Muscle layer of duodenum (tissue), 2 donors: ENCODE data around the gene PIEZO2.

ENCODE experiments used
- H3K27ac ChIP-seq: one replicate; pipeline ENCODE4 v1.7.0; 2013; ENCODE audit warnings: mild to moderate bottlenecking, low read length
- H3K27me3 ChIP-seq: one replicate; pipeline ENCODE4 v1.7.0; 2013; ENCODE audit warnings: low read depth, mild to moderate bottlenecking, control low read depth, low read length
- H3K36me3 ChIP-seq, 2 donors: one replicate each; pipeline ENCODE4 v1.7.0; 2013; ENCODE audit warnings: low read length in 2 of 2, control low read depth in 1 of 2, mild to moderate bottlenecking in 1 of 2; ENCODE audit not compliant: insufficient read depth in 2 of 2, control insufficient read depth in 1 of 2
- H3K4me1 ChIP-seq, 2 donors: one replicate each; pipeline ENCODE4 v1.7.0; 2013; ENCODE audit warnings: low read length in 2 of 2, mild to moderate bottlenecking in 2 of 2, control low read depth in 1 of 2, moderate library complexity in 1 of 2; ENCODE audit not compliant: insufficient read depth in 2 of 2, control insufficient read depth in 1 of 2
- H3K4me3 ChIP-seq, 2 donors: one replicate each; pipeline ENCODE4 v1.7.0; 2013; ENCODE audit warnings: low read length in 2 of 2, low read depth in 1 of 2, mild to moderate bottlenecking in 1 of 2
- H3K9me3 ChIP-seq, 2 donors: one replicate each; pipeline ENCODE4 v1.7.0; 2013; ENCODE audit warnings: low read length in 2 of 2, control low read depth in 1 of 2, mild to moderate bottlenecking in 1 of 2; ENCODE audit not compliant: control insufficient read depth in 1 of 2
- donor health status: healthy.

PIEZO2 gene

DNA sequence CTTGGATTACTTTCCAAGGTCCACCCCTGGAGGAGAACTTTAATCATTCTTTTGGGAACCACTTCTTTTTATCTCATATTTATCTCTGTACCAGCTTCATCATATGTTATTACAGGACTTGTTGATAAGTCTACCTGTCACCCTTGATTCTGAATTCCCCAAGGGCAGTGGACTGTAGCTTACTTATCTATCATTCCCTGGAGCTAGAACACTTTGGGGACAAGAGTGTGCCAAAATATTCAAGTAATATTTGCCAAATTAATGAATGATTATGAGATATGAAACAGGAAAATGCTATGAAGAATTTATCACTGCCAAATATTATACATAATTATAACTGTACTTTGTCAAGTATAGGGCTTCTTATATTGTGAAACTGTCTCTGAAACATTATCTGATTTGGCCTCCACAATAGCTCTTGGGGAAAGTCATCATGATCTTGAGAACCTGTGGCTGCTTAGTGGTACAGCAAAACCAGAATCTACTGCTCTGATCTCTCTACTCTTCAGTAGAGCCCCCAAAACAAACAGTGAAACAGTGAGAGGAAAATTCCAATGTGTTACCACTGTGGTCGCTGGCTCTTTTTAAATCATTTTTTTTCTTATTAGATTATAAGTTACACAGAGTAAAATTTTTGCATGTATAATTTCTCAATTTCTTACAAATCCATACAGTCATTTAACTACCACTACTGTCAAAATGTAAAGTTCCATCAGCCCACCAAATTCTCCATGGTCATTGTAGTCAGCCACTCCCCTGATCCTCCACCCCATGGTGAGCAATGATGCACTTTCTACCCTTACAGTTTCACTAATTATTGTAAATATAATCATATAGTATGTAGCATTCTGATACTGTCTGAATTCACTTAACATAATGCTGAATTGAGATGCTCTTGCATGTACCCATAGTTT lies 197.5 kb downstream of the PIEZO2 start:
- Histone ChIP-seq H3K36me3 (no peaks in the 10 kb centered on the region), H3K27me3 (no peaks in the 10 kb centered on the region), H3K9me3 (no peaks in the 10 kb centered on the region), H3K27ac (no peak overlapping the region), H3K4me1 (no peaks in the 10 kb centered on the region), H3K4me3 (no peak overlapping the region)

DNA sequence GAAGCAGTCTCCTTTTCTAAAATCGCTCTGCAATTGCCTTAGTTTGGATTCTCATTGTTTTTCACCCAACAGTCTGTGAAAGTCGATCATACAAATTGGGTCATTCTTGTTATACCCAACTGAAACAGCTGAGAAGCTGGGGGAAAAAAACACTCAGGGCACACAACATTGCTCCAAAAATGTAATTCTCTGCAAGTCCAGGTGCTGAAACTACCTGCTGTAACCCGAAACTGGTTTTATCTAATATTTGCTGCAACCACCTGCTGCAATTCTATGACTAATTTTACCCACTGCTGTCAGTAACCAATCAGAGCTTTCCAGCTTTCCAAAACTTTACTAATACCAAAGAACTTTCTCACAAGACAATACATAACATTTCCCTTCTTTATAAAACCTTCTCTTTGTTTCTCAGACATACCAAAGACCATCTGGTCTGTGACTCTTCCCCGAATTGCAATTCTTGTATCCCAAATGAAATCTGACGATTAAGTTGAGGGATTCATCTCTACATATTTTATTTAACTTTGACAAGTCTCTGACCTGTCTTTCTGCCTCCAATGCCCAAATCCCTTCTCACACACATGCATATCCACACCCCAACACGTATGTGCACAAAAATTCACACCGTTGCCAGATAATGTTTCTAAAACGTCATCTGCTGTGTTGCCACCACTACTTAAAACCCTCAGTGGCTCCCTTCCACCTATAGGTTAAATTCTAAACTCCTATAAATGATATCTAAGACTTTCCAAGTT lies 198.3 kb downstream of the PIEZO2 start:
- H3K4me3 ChIP-seq: no peak overlapping the region
- no peaks in the 10 kb centered on the region for H3K4me1 ChIP-seq
- H3K36me3 ChIP-seq: no peaks in the 10 kb centered on the region
- no peaks in the 10 kb centered on the region for H3K27me3 ChIP-seq
- H3K27ac ChIP-seq: no peak overlapping the region
- H3K9me3 ChIP-seq: peaks cover 4 to 6% of the 10 kb centered on the region in 2 donors

DNA sequence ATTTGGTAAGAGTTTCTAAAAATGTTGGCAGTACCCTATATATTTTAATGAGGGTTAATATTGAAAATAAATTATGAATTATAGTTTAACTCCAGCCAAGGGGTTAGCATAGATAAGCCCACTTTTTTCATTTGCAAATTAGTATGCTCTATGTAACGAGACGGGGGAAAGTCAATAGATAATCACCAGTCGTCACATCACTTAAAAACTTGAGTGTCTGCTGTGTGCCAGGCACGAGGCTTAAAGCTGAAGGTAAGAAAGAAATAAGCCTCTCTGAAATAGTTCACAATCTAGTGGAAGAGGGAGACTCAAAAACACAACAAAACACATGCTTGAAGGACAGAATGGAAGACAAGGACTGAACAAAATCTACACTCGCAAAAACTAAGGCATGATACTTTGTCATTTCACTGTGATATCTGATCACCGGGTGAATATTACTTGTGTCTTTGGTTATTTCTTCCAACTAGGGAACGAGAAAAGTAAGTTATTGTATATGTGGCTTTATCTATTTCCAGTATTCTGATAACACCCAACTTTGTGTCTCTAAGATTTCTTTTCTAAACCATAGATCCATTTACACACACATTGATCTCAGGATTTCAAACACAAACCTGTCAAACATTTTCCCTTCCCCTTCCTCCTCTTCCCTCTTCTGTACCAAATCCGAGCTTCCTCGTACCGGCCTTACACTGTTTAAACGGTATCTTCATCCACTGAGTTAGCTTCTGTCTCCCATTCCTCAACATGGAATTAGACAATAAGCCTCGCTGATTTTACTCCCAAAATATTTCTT lies 199.1 kb downstream of the PIEZO2 start:
- Histone ChIP-seq H3K27ac (no peak overlapping the region), H3K9me3 (peaks cover 12% of the 10 kb centered on the region in 2 donors)

DNA sequence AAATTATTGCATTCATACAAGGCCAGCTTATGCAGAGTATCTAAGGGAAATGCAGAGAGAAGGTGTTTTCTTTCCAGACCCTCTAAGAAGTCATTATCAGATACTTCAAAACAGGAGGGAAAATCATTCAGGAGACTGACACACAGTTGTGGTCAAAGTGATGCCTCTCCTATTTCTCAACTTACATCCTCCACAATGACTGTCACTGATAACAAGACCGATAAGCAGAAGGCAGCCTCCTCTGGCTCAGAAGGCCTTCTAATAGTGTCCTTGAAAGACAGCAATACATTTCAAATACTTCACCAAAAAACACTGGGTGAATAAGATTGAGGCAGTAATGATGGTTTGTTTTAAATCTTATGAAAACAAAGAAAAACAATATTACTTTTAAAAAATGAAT lies 199.7 kb downstream of the PIEZO2 start:
- Histone ChIP-seq H3K4me3 (no peak overlapping the region), H3K27me3 (no peaks in the 10 kb centered on the region), H3K27ac (no peak overlapping the region), H3K9me3 (peaks cover 12 to 18% of the 10 kb centered on the region in 2 donors), H3K4me1 (no peaks in the 10 kb centered on the region), H3K36me3 (no peaks in the 10 kb centered on the region)

More for the DNA sequence above, 199.1 kb downstream of the PIEZO2 start:
- Histone ChIP-seq H3K27me3 (no peaks in the 10 kb centered on the region), H3K36me3 (no peaks in the 10 kb centered on the region), H3K4me1 (no peaks in the 10 kb centered on the region), H3K4me3 (no peak overlapping the region)

DNA sequence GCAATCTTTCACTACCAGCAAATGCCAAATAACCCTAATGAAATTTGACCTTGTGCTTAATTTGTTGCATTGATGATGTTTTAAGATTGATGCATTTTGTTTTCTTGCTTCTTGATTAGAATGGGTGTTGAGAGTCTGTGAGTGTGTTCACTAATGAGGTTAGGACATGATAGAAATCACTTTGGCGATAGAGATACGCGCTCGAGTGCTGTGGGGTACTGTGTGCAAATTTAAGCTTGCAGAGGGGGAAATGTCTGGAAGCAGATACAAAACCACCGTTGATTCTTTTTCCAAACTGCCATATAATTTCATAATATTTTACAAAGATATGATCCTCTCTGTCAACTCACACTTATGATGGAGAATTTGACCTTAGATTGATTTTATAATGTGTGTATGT lies 200.9 kb downstream of the PIEZO2 start:
- Histone ChIP-seq H3K4me3 (no peak overlapping the region), H3K4me1 (no peaks in the 10 kb centered on the region), H3K36me3 (no peaks in the 10 kb centered on the region), H3K27me3 (no peaks in the 10 kb centered on the region), H3K27ac (no peak overlapping the region), H3K9me3 (peaks cover 12 to 20% of the 10 kb centered on the region in 2 donors)

DNA sequence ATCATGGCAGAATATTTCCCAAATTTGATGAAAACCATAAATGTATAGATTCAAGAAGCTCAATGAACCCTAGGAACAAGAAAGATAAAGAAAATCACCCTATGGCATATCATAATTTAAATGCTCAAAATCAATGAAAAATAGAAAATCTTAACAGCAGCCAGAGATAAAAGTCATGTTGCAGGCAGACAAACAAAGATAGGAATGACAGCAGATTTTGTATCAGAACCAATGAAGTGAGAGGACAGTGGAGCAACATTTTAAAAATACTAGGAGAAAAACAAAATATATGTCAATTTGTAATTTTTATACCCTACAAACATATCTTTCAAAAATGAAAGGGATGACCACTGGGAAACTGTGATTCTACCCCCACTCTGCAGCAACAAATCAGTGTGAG lies 203.3 kb downstream of the PIEZO2 start:
- Histone ChIP-seq H3K4me3 (peak overlapping the region in 1 of 2 donors; percentile 39), H3K27ac (no peak overlapping the region), H3K36me3 (no peaks in the 10 kb centered on the region), H3K9me3 (peaks cover 12 to 20% of the 10 kb centered on the region in 2 donors), H3K4me1 (no peaks in the 10 kb centered on the region), H3K27me3 (no peaks in the 10 kb centered on the region)

DNA sequence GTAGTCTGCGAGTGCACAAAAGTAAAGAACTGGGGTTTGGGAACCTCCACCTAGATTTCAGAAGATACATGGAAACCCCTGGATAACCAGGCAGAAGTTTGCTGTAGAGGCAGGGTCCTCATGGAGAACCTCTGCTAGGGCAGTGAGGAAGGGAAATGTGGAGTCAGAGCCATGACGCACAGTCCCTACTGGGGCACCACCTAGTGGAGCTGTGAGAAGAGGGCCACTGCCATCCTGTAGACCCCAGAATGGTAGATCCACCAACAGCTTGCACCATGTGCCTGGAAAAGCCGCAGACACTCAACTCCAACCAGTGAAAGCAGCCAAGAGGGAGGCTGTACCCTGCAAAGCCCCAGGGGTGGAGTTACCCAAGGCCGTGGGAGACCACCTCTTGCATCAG lies 206.4 kb downstream of the PIEZO2 start:
- Histone ChIP-seq H3K9me3 (peaks cover 12 to 20% of the 10 kb centered on the region in 2 donors), H3K36me3 (no peaks in the 10 kb centered on the region), H3K27me3 (no peaks in the 10 kb centered on the region), H3K27ac (no peak overlapping the region), H3K4me3 (no peak overlapping the region), H3K4me1 (peaks cover 0 to under 1% of the 10 kb centered on the region in 2 donors)

DNA sequence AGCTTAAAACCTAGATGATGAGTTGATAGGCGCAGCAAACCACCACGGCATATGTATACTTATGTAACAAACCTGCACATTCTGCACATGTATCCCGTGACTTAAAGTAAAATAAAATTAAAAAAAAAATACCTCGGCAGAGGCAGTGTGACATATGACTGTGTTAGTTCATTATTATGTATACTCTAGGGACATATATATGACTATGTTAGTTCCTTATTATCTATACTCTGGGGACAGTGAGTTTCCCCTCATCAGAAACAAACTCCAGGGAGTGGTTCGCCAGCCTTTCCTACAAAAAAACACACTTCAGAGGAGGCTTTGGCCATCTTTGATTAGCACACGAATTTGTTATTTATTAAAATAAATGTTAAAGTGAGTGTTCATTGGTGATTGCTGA lies 209.5 kb downstream of the PIEZO2 start:
- H3K9me3 ChIP-seq: peaks cover 0 to 4% of the 10 kb centered on the region in 2 donors
- peaks cover 0 to 20% of the 10 kb centered on the region in 2 donors for H3K4me1 ChIP-seq
- no peak overlapping the region for H3K4me3 ChIP-seq
- H3K27me3 ChIP-seq: no peaks in the 10 kb centered on the region
- H3K27ac ChIP-seq: no peak overlapping the region
- H3K36me3 ChIP-seq: no peaks in the 10 kb centered on the region

DNA sequence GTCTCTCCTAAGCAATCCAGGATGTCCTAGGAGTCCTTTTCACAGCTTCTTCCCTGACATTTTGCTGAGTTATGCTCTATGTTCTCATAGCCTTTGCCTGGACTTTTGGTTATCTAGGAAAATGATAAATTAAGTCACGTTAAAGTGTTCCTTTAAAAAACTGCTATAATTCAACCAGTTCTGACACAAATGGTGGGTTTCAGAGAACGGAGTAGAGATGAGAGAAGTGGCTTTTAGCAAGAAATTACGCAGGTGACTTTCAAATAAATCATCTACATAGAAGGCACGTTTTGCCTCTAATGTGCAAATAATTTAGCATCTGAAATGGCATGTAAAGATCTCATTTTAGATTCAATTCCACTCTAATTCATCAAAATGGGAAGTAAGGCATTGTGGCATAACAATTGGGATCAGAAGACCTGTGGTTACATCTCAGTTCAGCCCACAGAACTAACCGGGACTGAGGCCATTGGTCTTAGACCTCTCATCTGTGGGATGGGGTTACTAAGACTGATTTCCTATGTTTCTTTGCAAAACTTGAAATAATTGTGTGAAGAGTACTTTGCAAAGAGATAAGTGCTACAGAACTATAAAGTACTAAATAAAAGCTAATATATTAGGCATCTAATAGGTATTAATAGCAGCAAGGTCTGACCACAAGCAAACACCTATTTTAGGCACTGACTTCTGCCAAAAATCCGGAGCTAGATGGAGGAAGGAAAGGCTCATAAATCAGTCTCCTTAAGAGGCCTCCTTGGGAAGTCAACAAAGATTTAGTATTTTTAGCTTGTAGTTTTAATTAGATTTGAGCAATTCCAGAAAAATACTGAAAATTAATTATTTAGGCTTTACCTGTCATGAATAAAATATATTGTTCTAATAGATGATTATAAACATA lies 211.4 kb downstream of the PIEZO2 start:
- no peaks in the 10 kb centered on the region for H3K36me3 ChIP-seq
- no peak overlapping the region for H3K4me3 ChIP-seq
- H3K27me3 ChIP-seq: no peaks in the 10 kb centered on the region
- H3K27ac ChIP-seq: no peak overlapping the region
- no peaks in the 10 kb centered on the region for H3K9me3 ChIP-seq
- H3K4me1 ChIP-seq: peaks cover 0 to 20% of the 10 kb centered on the region in 2 donors

DNA sequence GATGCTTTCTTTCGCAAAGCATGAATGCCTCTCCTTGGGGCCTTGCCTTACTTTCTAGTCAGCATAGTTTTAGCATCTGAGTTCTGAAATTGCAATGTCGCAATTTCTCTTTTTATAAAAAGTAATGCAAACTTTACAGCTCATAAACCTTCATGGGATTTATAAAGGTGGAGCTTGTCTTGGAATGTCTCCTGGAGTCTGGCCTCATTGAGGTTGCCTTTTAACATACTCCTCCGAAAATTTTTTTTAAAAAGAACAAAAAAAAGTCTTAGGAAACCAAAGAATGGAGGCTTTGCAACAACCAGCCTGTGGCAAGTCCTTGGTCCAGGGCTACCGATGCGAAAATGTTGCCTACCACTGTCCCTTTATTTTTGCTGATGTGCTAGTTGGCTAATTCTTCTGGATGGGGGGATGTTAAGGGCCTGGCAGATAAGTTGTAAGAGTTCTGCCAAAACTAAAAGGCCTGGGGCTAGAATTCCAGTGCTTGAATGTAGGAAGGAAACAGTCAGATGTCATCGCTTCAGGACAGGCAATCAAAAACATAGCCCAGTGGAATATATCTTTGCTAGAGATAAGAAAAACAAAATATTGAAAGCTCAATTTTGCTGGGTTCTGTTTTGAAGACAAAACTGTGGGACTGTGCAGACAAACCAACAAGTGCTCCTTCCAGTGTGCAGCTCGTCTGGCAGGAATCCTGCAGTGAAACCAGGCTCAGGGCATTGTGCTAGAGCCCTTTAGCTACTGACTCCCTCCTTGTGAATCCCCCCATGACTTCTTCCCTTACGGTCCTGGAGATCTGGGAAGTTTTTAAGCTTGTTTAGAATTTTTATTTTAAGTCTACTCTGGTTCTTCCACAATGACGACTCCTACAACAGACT lies 213.0 kb downstream of the PIEZO2 start:
- H3K27ac ChIP-seq: no peak overlapping the region
- no peaks in the 10 kb centered on the region for H3K27me3 ChIP-seq
- no peak overlapping the region for H3K4me3 ChIP-seq
- H3K36me3 ChIP-seq: no peaks in the 10 kb centered on the region
- H3K4me1 ChIP-seq: peaks cover 0 to 20% of the 10 kb centered on the region in 2 donors
- no peaks in the 10 kb centered on the region for H3K9me3 ChIP-seq
